NCI-H345 treated with DMSO at 0.1 percent for 48 hours (cell line): ENCODE data around the gene AOC3.
"Not testable (repeated sequence)": the region's sequence is repeated elsewhere in the genome, so short reads cannot be mapped to it uniquely, and the experiment has no call there.

Experiments
- DNase-seq: peaks from one replicate; lab custom pipeline; 2025; ENCODE audit not compliant: unreplicated experiment; lab: John Stamatoyannopoulos, UW

AOC3 gene

GRCh38 chr17:42866631-42867575, 15.9 kb downstream of the AOC3 start:
- no peak for DNase-seq

- DNase-seq: not testable (repeated sequence)
Measured at GRCh38 chr17:42867694-42868261, 16.8 kb downstream of the AOC3 start.

- no peak for DNase-seq
Measured at GRCh38 chr17:42868338-42868737, 17.3 kb downstream of the AOC3 start.

- DNase-seq: no peak
Measured at GRCh38 chr17:42871647-42872046, 20.6 kb downstream of the AOC3 start.

GRCh38 chr17:42872251-42872965, 21.4 kb downstream of the AOC3 start:
- no peak for DNase-seq

- no peak for DNase-seq
Measured at GRCh38 chr17:42873315-42873714, 22.3 kb downstream of the AOC3 start.

GRCh38 chr17:42873932-42874695, 23.1 kb downstream of the AOC3 start:
- not testable (repeated sequence) for DNase-seq

- no peak for DNase-seq
Measured at GRCh38 chr17:42877037-42877436, 26.0 kb downstream of the AOC3 start.

- DNase-seq: no peak
Measured at GRCh38 chr17:42878123-42878880, 27.3 kb downstream of the AOC3 start.

GRCh38 chr17:42878924-42879595, 28.1 kb downstream of the AOC3 start:
- no peak for DNase-seq

- no peak for DNase-seq
Measured at GRCh38 chr17:42879596-42879985, 28.6 kb downstream of the AOC3 start.

- no peak for DNase-seq
Measured at GRCh38 chr17:42880776-42881310, 29.8 kb downstream of the AOC3 start.

GRCh38 chr17:42881706-42882105, 30.7 kb downstream of the AOC3 start:
- not testable (repeated sequence) for DNase-seq

- DNase-seq: no peak
Measured at GRCh38 chr17:42882166-42882565, 31.2 kb downstream of the AOC3 start.

- DNase-seq: no peak
Measured at GRCh38 chr17:42883802-42884558, 33.0 kb downstream of the AOC3 start.

GRCh38 chr17:42885806-42886205, 34.8 kb downstream of the AOC3 start:
- not testable (repeated sequence) for DNase-seq

GRCh38 chr17:42886283-42887176, 35.5 kb downstream of the AOC3 start:
- DNase-seq: no peak

GRCh38 chr17:42889809-42890208, 38.8 kb downstream of the AOC3 start:
- no peak for DNase-seq
